Mesenchymal stem cell (in vitro differentiated cells and primary cell): Measurements from ENCODE around the gene RNU6-1. TPM values are rescaled to one million over a fixed set of nuclear protein-coding genes. Genes with fewer than 3 reads are reported as not detected.

Experiments used
- DNase-seq: peaks from one replicate; pipeline ENCODE4 v3.0.0-alpha.2; 2013
- H2AFZ ChIP-seq: one replicate; pipeline ENCODE4 v1.6.1; 2013; ENCODE audit warnings: low read depth, mild to moderate bottlenecking, control low read depth, inconsistent platforms, low read length, moderate library complexity
- H2AK5ac ChIP-seq: 2 replicates; pipeline ENCODE4 v1.6.1; 2013; ENCODE audit warnings: low read length, moderate library complexity, mild to moderate bottlenecking, inconsistent platforms; ENCODE audit not compliant: severe bottlenecking
- H2BK120ac ChIP-seq: one replicate; pipeline ENCODE4 v1.6.1; 2013; ENCODE audit warnings: low read depth, mild to moderate bottlenecking, inconsistent platforms, low read length, moderate library complexity
- H2BK12ac ChIP-seq, 2 experiments: one replicate each; pipeline ENCODE4 v1.6.1; 2013; ENCODE audit warnings: inconsistent platforms in 2 of 2, low read length in 2 of 2, mild to moderate bottlenecking in 2 of 2, moderate library complexity in 2 of 2, control low read depth in 1 of 2
- H2BK15ac ChIP-seq: one replicate; pipeline ENCODE4 v1.6.1; 2013; ENCODE audit warnings: mild to moderate bottlenecking, low read depth, inconsistent platforms; ENCODE audit not compliant: poor library complexity, severe bottlenecking
- H2BK5ac ChIP-seq: 2 replicates; pipeline ENCODE4 v1.6.1; 2013; ENCODE audit warnings: low read depth, mild to moderate bottlenecking, low read length, control low read depth, inconsistent platforms; ENCODE audit not compliant: poor library complexity, severe bottlenecking
- H3K14ac ChIP-seq, 2 experiments: one replicate each; pipeline ENCODE4 v1.6.1; 2013; ENCODE audit warnings: inconsistent platforms in 2 of 2, low read length in 2 of 2, control low read depth in 1 of 2, mild to moderate bottlenecking in 1 of 2, moderate library complexity in 1 of 2
- H3K18ac ChIP-seq, 2 experiments: one replicate each; pipeline ENCODE4 v1.6.1; 2013; ENCODE audit warnings: inconsistent platforms in 2 of 2, low read length in 2 of 2, control low read depth in 1 of 2, low read depth in 1 of 2, mild to moderate bottlenecking in 1 of 2
- H3K23ac ChIP-seq, 2 experiments: one replicate each; pipeline ENCODE4 v1.6.1; 2013; ENCODE audit warnings: inconsistent platforms in 2 of 2, low read length in 2 of 2, mild to moderate bottlenecking in 2 of 2, moderate library complexity in 2 of 2, control low read depth in 1 of 2
- H3K27ac ChIP-seq: 2 replicates; pipeline ENCODE4 v1.5.1; 2013; ENCODE audit warnings: mild to moderate bottlenecking, moderate library complexity, low read length, control low read depth, inconsistent platforms; ENCODE audit not compliant: poor library complexity, severe bottlenecking
- H3K27me3 ChIP-seq, 2 experiments: 2 replicates each; pipeline versions ENCODE4 v1.6.1 to v1.7.0; 2013; ENCODE audit warnings: low read length in 2 of 2, mild to moderate bottlenecking in 2 of 2, moderate library complexity in 2 of 2, control low read depth in 1 of 2, inconsistent platforms in 1 of 2; ENCODE audit not compliant: control insufficient read depth in 1 of 2, insufficient read depth in 1 of 2
- H3K36me3 ChIP-seq, 2 experiments: 2 replicates each; pipeline versions ENCODE4 v1.6.1 to v1.7.0; 2013; ENCODE audit warnings: low read length in 2 of 2, control low read depth in 1 of 2, inconsistent platforms in 1 of 2, low read depth in 1 of 2, mild to moderate bottlenecking in 1 of 2; ENCODE audit not compliant: insufficient read depth in 2 of 2, control insufficient read depth in 1 of 2
- H3K4ac ChIP-seq, 2 experiments: one replicate each; pipeline ENCODE4 v1.6.1; 2013; ENCODE audit warnings: inconsistent platforms in 2 of 2, low read length in 2 of 2, mild to moderate bottlenecking in 2 of 2, moderate library complexity in 2 of 2, control low read depth in 1 of 2, low read depth in 1 of 2
- H3K4me1 ChIP-seq: 2 replicates; pipeline ENCODE4 v1.6.1; 2013; ENCODE audit warnings: low read depth, low read length, control low read depth; ENCODE audit not compliant: control insufficient read depth, insufficient read depth
- H3K4me2 ChIP-seq: 2 replicates; pipeline ENCODE4 v1.6.1; 2013; ENCODE audit warnings: low read length, mild to moderate bottlenecking, inconsistent platforms; ENCODE audit not compliant: poor library complexity, severe bottlenecking
- H3K4me3 ChIP-seq, 2 experiments: 2 replicates each; pipeline versions ENCODE4 v1.5.1 to v1.7.0; 2013; ENCODE audit warnings: low read length in 2 of 2, mild to moderate bottlenecking in 2 of 2, control low read depth in 1 of 2, low read depth in 1 of 2; ENCODE audit not compliant: insufficient read depth in 1 of 2
- H3K79me1 ChIP-seq: replicated peaks from 2 replicates; pipeline ENCODE4 v1.6.1; 2013; ENCODE audit warnings: mild to moderate bottlenecking, control low read depth, low read length, inconsistent platforms; ENCODE audit not compliant: poor library complexity, severe bottlenecking
- H3K9ac ChIP-seq: 2 replicates; pipeline ENCODE4 v1.7.0; 2013; ENCODE audit warnings: mild to moderate bottlenecking, low read length, moderate library complexity
- H3K9me3 ChIP-seq: 2 replicates; pipeline ENCODE4 v1.7.0; 2013; ENCODE audit warnings: mild to moderate bottlenecking, low read length; ENCODE audit not compliant: control insufficient read depth
- H4K8ac ChIP-seq: one replicate; pipeline ENCODE4 v1.6.1; 2013; ENCODE audit warnings: inconsistent platforms, mild to moderate bottlenecking, low read length, moderate library complexity
- H4K91ac ChIP-seq: one replicate; pipeline ENCODE4 v1.6.1; 2013; ENCODE audit warnings: mild to moderate bottlenecking, low read length, inconsistent platforms
- WGBS: methylation state at CpG from one replicate; pipeline ENCODE4 v1.1.7; 2013; ENCODE audit warnings: mixed read lengths; 5-methylcytosine and 5-hydroxymethylcytosine counted together
- polyA plus RNA-seq, 2 experiments: library from polyadenylated mRNA; stranded (reverse); fragments of 200-250 nt; gene quantifications; one replicate each; pipeline ENCODE4 v1.2.3, GENCODE V29; 2013

Gene RNU6-1
- polyA plus RNA-seq (2013, experiment 1 of 2) = not detected
- polyA plus RNA-seq (2013, experiment 2 of 2) = not detected

DNA sequence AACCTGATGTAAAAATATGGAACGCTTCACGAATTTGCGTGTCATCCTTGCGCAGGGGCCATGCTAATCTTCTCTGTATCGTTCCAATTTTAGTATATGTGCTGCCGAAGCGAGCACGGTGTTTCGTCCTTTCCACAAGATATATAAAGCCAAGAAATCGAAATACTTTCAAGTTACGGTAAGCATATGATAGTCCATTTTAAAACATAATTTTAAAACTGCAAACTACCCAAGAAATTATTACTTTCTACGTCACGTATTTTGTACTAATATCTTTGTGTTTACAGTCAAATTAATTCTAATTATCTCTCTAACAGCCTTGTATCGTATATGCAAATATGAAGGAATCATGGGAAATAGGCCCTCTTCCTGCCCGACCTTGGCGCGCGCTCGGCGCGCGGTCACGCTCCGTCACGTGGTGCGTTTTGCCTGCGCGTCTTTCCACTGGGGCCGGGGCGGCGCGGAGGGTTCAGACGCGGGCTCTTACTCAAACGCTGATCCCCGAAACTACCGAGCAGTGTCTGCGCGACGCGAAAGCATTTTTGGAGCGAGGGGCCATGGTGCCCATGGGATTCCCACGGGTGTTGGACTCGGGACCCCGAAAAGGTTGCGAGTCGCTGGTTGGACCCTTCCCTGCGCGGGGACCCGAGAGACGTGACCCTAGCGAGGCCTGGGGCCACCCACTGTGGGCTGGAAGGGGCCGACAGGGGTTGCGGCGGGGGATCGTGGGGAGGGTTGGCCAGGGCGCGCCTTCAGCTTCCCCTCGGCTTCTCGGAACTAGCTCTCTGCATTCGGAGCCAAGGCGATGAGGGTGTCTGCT lies at the start of gene RNU6-1:
RNU6-1 (minus strand) TSS at position 117 of the 820 bp plus-strand sequence.
- Histone ChIP-seq H4K8ac (peak within 1 kb of the TSS; percentile 33), H2AK5ac (no peak within 1 kb of the TSS), H2AFZ (peak within 1 kb of the TSS; percentile 79), H3K79me1 (peaks cover 3% of the 10 kb centered on the region), H3K23ac (no peak within 1 kb of the TSS), H3K27ac (peak within 1 kb of the TSS; percentile 81), H3K4ac (peak within 1 kb of the TSS; percentile 20 to 75), H3K4me1 (peaks cover 22% of the 10 kb centered on the region), H2BK120ac (no peak within 1 kb of the TSS), H2BK5ac (peak within 1 kb of the TSS; percentile 87), H2BK15ac (peak within 1 kb of the TSS; percentile 66), H3K4me2 (peak within 1 kb of the TSS; percentile 92), H3K9me3 (no peaks in the 10 kb centered on the region), H3K27me3 (peaks cover 20 to 25% of the 10 kb centered on the region in 2 experiments), H3K9ac (peak within 1 kb of the TSS; percentile 96), H3K14ac (peak within 1 kb of the TSS in 1 of 2 experiments; percentile 95), H3K18ac (peak within 1 kb of the TSS; percentile 93 to 99), H2BK12ac (peak within 1 kb of the TSS in 1 of 2 experiments; percentile 76), H4K91ac (peak within 1 kb of the TSS; percentile 85), H3K36me3 (no peaks in the 10 kb centered on the region), H3K4me3 (peak within 1 kb of the TSS; percentile 81 to 91)
- WGBS = 1% methylated on average over 55 of the region's 62 CpGs
- peak; percentile 93 for DNase-seq

- Histone ChIP-seq H3K23ac (no peak overlapping the region), H2BK120ac (no peak overlapping the region), H3K79me1 (no peaks in the 10 kb centered on the region), H3K27ac (no peak overlapping the region), H2AK5ac (no peak overlapping the region), H2AFZ (no peak overlapping the region), H3K27me3 (peaks cover 0 to 24% of the 10 kb centered on the region in 2 experiments), H3K9me3 (peaks cover 10% of the 10 kb centered on the region), H3K18ac (no peak overlapping the region), H3K14ac (no peak overlapping the region), H2BK5ac (no peak overlapping the region), H4K8ac (no peak overlapping the region), H3K4me3 (no peak overlapping the region), H3K4me1 (peaks cover 3% of the 10 kb centered on the region), H3K4ac (no peak overlapping the region), H4K91ac (no peak overlapping the region), H2BK12ac (peak overlapping the region in 1 of 2 experiments; percentile 43), H3K9ac (no peak overlapping the region), H3K4me2 (no peak overlapping the region), H3K36me3 (no peaks in the 10 kb centered on the region), H2BK15ac (no peak overlapping the region)
- DNase-seq = no peak
- 98% methylated on average over 2 of the region's 2 CpGs for WGBS
Measured at GRCh38 chr15:67887776-67888175, 47.9 kb upstream of the RNU6-1 start.

DNA sequence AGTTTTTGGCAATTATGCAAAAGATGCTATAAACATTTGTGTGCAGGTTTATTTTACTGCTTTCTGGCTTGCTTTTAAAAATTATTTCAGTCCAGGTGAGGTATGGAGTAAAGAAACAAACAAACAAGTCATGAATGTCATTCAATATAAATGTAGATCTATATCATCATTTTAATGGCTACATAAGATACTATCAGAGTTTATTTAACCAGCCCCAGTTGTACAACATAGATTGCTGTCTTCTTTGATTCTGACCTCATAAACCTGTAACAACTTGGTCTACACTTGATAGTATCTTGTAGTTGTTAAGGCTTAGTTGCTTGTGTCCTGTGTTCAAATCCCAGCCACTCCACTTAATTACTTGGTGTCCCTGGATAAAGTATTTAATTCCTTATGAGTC lies 46.0 kb upstream of the RNU6-1 start:
- no peak overlapping the region for H2BK15ac ChIP-seq
- no peak overlapping the region for H2BK5ac ChIP-seq
- H2AFZ ChIP-seq = no peak overlapping the region
- no peak overlapping the region for H2BK120ac ChIP-seq
- peaks cover 3% of the 10 kb centered on the region for H3K4me1 ChIP-seq
- no peak overlapping the region for H3K27ac ChIP-seq
- no peak overlapping the region for H3K4me3 ChIP-seq
- H3K27me3 ChIP-seq = peaks cover 0 to 24% of the 10 kb centered on the region in 2 experiments
- DNase-seq = no peak
- H3K4me2 ChIP-seq = no peak overlapping the region
- H3K18ac ChIP-seq = no peak overlapping the region
- no peak overlapping the region for H3K14ac ChIP-seq
- H4K8ac ChIP-seq = no peak overlapping the region
- H2BK12ac ChIP-seq = no peak overlapping the region
- H3K9ac ChIP-seq = no peak overlapping the region
- H3K4ac ChIP-seq = no peak overlapping the region
- no peaks in the 10 kb centered on the region for H3K36me3 ChIP-seq
- H3K9me3 ChIP-seq = peaks cover 10% of the 10 kb centered on the region
- H4K91ac ChIP-seq = no peak overlapping the region
- H3K23ac ChIP-seq = no peak overlapping the region
- H2AK5ac ChIP-seq = no peak overlapping the region
- H3K79me1 ChIP-seq = no peaks in the 10 kb centered on the region

- no peak overlapping the region for H4K8ac ChIP-seq
- H3K4ac ChIP-seq = peak overlapping the region; percentile 10 to 60
- no peak overlapping the region for H2AFZ ChIP-seq
- H2BK12ac ChIP-seq = no peak overlapping the region
- no peak overlapping the region for H2BK15ac ChIP-seq
- no peak for DNase-seq
- H3K4me2 ChIP-seq = peak overlapping the region; percentile 51
- H3K9me3 ChIP-seq = peaks cover 3% of the 10 kb centered on the region
- WGBS = 82% methylated on average over 5 of the region's 7 CpGs
- H2BK5ac ChIP-seq = no peak overlapping the region
- no peak overlapping the region for H3K14ac ChIP-seq
- no peaks in the 10 kb centered on the region for H3K79me1 ChIP-seq
- peaks cover 3% of the 10 kb centered on the region for H3K4me1 ChIP-seq
- H2BK120ac ChIP-seq = no peak overlapping the region
- H3K27me3 ChIP-seq = peaks cover 0 to 24% of the 10 kb centered on the region in 2 experiments
- H3K23ac ChIP-seq = no peak overlapping the region
- H3K36me3 ChIP-seq = no peaks in the 10 kb centered on the region
- peak overlapping the region; percentile 69 to 97 for H3K18ac ChIP-seq
- H3K27ac ChIP-seq = peak overlapping the region; percentile 46
- H3K9ac ChIP-seq = peak overlapping the region; percentile 87
- no peak overlapping the region for H4K91ac ChIP-seq
- H3K4me3 ChIP-seq = peak overlapping the region in 1 of 2 experiments; percentile 80
- no peak overlapping the region for H2AK5ac ChIP-seq
Measured at GRCh38 chr15:67885175-67885523, 45.3 kb upstream of the RNU6-1 start.
